Left ventricle myocardium superior (tissue), 1 donor: Measurements from ENCODE around the gene MAGT1. TPM values are rescaled to one million over a fixed set of nuclear protein-coding genes. Genes with fewer than 3 reads are reported as not detected.
"Not testable (repeated sequence)": the region's sequence is repeated elsewhere in the genome, so short reads cannot be mapped to it uniquely, and the experiment has no call there.

ENCODE experiments used
- ATAC-seq: fragments of 200-7000 bp; cut with Tn5 transposase; one replicate; pipeline ENCODE4 v1.9.1; 2020; ENCODE audit warnings: mild to moderate bottlenecking, moderate library complexity
- DNase-seq: peaks from one replicate; pipeline ENCODE4 v3.0.0-alpha.2; 2020
- intact Hi-C: fragments of 100-400 bp; cut with micrococcal nuclease; formaldehyde crosslinking; loops from one replicate; pipeline ENCODE4 v1.11.0; 2022
- long read RNA-seq: library from polyadenylated mRNA; unstranded; transcript quantifications from one replicate; pipeline ENCODE4 v2.0.0, GENCODE V29; 2021
- total RNA-seq: library from RNA; stranded (reverse); fragmentation: NEBNext Ultra II Directional; extraction: Animal tissue kit (Norgen Biotek cat#: 25700); gene quantifications from one replicate; pipeline ENCODE4 v1.2.1, GENCODE V29; 2021
- donor health status: DM: no; HTN: yes; CAD: no; lungs with severe emphysema.

The MAGT1 gene
- 49.5 TPM for total RNA-seq
- long read RNA-seq, full-length matches to known transcripts: 6 of 20 reads
- long read RNA-seq, partial matches to known transcripts: 3 of 20 reads
- long read RNA-seq, other reads (novel, unspliced or antisense): 11 of 20 reads

- intact Hi-C loops: no loop called here
- ATAC-seq (peak; percentile 96), DNase-seq (peak; percentile 92)
These were observed at the start of gene MAGT1 for GRCh38 chrX:77894921-77895886. Gene MAGT1 (minus strand): TSS chrX:77895435. CDS start chrX:77895410, 25 bp downstream.

GRCh38 chrX:77945031-77945430, 49.8 kb upstream of the MAGT1 start:
- ATAC-seq, intact Hi-C loops, DNase-seq: not testable (repeated sequence)

GRCh38 chrX:77938083-77938680, 42.9 kb upstream of the MAGT1 start:
- DNase-seq (no peak), ATAC-seq (no peak)
- intact Hi-C loops: no loop called here

- ATAC-seq: no peak
- intact Hi-C loops: no loop called here
- no peak for DNase-seq
These were observed 42.1 kb upstream of the MAGT1 start for GRCh38 chrX:77937291-77937690.

- intact Hi-C loops: no loop called here
- ATAC-seq (no peak), DNase-seq (no peak)
These were observed 41.1 kb upstream of the MAGT1 start for GRCh38 chrX:77936299-77936698.

- DNase-seq: no peak
- ATAC-seq: no peak
- intact Hi-C loops: no loop called here
These were observed 40.7 kb upstream of the MAGT1 start for GRCh38 chrX:77935886-77936285.

GRCh38 chrX:77930581-77930980, 35.3 kb upstream of the MAGT1 start:
- no peak for ATAC-seq
- DNase-seq: no peak
- intact Hi-C loops: no loop called here

- intact Hi-C loops: no loop called here
- ATAC-seq (no peak), DNase-seq (no peak)
These were observed 30.5 kb upstream of the MAGT1 start for GRCh38 chrX:77925764-77926163.

GRCh38 chrX:77924320-77924859, 29.2 kb upstream of the MAGT1 start:
- DNase-seq: no peak
- intact Hi-C loops: no loop called here
- ATAC-seq: no peak

GRCh38 chrX:77922787-77923186, 27.6 kb upstream of the MAGT1 start:
- ATAC-seq (no peak), DNase-seq (no peak)
- intact Hi-C loops: no loop called here

- ATAC-seq, DNase-seq, intact Hi-C loops: not testable (repeated sequence)
These were observed 24.1 kb upstream of the MAGT1 start for GRCh38 chrX:77919370-77919769.

GRCh38 chrX:77918568-77918967, 23.3 kb upstream of the MAGT1 start:
- peak; percentile 57 for ATAC-seq
- DNase-seq: no peak
- intact Hi-C loops: no loop called here

- DNase-seq: no peak
- intact Hi-C loops: no loop called here
- ATAC-seq: no peak
These were observed 22.2 kb upstream of the MAGT1 start for GRCh38 chrX:77917294-77917933.

- DNase-seq (peak; percentile 90), ATAC-seq (peak; percentile 98)
- intact Hi-C loops: no loop called here
These were observed 15.0 kb upstream of the MAGT1 start, which contains the start of gene ATP7A for GRCh38 chrX:77910108-77910840. Gene ATP7A (plus strand): TSS chrX:77910693. CDS start chrX:77971642, 60,949 bp downstream.

GRCh38 chrX:77901506-77901905, 6.3 kb upstream of the MAGT1 start:
- no peak for ATAC-seq
- no peak for DNase-seq
- intact Hi-C loops: loop anchor here (10.0 kb wide), 1 partner anchor 203 kb away; the partner anchor contains the start of gene PGK1

GRCh38 chrX:77900688-77901087, 5.5 kb upstream of the MAGT1 start:
- no peak for DNase-seq
- ATAC-seq: no peak
- intact Hi-C loops: loop anchor here (10.0 kb wide), 1 partner anchor 204 kb away; the partner anchor contains the start of gene PGK1

- intact Hi-C loops: no loop called here
- DNase-seq (no peak), ATAC-seq (peak; percentile 82)
These were observed 4.0 kb upstream of the MAGT1 start, which contains the start of gene COX7B for GRCh38 chrX:77899081-77899828. Gene COX7B (plus strand): TSS chrX:77899468. CDS start chrX:77899554, 86 bp downstream.

- ATAC-seq: no peak
- intact Hi-C loops: no loop called here
These were observed 1.5 kb downstream of the MAGT1 start for GRCh38 chrX:77893713-77894112.

More at GRCh38 chrX:77893713-77894112, 1.5 kb downstream of the MAGT1 start:
- no peak for DNase-seq
